ENCODE data around the gene TBC1D2.
"Not testable (repeated sequence)": the region's sequence is repeated elsewhere in the genome, so short reads cannot be mapped to it uniquely, and the experiment has no call there.

TBC1D2 gene

DNA sequence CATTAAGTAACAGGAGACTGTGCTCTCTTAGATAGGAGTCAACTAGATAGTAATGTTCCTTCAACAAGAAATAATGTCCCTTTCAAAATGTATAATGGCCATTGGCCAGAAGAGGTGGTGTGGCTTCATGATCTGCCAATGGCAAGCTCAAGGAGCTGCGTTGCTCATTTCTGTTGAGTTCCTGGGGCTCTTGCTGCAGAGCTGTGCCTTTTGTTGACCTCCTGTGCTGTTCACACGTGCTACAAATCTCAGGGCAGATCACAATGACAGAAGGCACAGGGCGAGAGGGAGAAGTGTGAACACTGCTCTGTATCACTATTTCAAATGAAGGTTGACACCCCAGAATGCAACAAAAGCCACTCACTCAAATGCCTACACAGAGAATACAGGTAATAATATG, 16.0 kb upstream of the TBC1D2 start:
- no peak for DNase-seq

- DNase-seq, result not testable (repeated sequence)
Observed at GRCh38 chr9:98270284-98270683, 14.8 kb upstream of the TBC1D2 start.

GRCh38 chr9:98269652-98270051, 14.2 kb upstream of the TBC1D2 start:
- not testable (repeated sequence) for DNase-seq

GRCh38 chr9:98267556-98267955, 12.1 kb upstream of the TBC1D2 start:
- DNase-seq, result not testable (repeated sequence)

GRCh38 chr9:98264516-98264915, 9.1 kb upstream of the TBC1D2 start:
- DNase-seq, result no peak

GRCh38 chr9:98263482-98264357, 8.3 kb upstream of the TBC1D2 start:
- peak; percentile 38 for DNase-seq

GRCh38 chr9:98263080-98263479, 7.6 kb upstream of the TBC1D2 start:
- no peak for DNase-seq

GRCh38 chr9:98262056-98262455, 6.6 kb upstream of the TBC1D2 start:
- DNase-seq, result no peak

DNA sequence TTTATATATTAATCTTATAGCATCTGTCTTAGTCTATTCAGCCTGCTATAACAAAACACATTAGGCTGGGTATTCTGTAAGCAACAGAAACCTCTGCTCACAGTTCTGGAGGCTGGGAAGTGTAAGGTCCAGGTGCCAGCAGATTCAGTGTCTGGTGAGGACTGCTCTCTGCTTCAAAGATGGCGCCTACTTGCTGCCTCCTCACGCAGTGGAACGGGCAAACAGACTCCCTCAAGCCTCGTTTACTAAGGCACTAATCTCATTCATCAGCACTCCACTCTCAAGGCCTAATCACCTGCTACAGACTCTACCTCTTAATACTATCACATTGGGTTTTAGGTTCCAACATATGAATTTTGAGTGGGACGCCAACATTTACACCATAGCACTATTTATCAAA, 5.2 kb upstream of the TBC1D2 start:
- DNase-seq, result no peak

GRCh38 chr9:98259791-98260190, 4.3 kb upstream of the TBC1D2 start:
- DNase-seq, result no peak

DNA sequence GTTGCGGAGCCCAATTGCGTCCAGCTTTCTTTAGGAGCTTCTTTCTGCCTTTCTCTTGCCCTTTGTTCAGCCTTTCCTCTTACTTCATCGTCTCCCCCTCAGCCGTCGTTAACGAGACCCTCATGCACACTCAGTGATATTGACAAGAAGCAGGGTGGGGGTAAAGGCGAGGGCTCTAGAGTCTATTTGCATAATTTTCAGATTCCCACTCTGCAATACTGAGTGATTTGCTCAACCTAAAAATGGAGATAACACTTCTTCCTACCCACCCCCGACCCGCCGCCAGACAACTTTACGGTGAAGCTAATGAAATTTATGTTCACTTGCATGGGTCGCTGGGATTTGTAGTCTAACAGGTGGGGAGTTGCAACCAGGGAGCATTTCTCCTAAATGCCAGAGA, 1.3 kb upstream of the TBC1D2 start:
- DNase-seq, result no peak

DNA sequence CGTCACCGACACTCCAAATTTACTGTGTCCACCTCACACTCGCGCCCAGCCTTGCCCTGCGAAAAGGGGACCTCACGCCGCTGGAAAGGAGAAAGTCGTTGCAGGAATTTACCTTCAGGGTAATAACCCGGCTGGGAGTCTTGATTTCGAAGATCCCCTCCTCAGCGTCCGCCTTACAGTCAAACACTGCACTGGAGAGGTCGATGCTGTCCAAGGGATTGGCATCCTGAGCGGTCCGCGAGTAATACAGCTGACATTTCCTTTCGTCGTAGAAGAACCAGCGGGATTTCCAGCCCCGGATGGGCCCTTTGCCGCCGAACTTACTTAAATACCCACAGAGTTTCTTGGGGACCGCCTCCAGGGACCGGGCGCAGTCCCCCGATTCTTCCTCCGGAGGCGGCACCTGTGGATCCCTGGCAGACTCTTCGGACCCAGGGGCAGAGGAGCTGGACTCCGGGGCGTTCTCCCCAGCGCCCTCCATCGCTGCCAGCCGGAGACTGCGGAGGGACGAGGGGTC, 330 bp downstream of the TBC1D2 start:
- peak; percentile 19 for DNase-seq

GRCh38 chr9:98254228-98255060, 1.0 kb downstream of the TBC1D2 start:
- no peak for DNase-seq

DNA sequence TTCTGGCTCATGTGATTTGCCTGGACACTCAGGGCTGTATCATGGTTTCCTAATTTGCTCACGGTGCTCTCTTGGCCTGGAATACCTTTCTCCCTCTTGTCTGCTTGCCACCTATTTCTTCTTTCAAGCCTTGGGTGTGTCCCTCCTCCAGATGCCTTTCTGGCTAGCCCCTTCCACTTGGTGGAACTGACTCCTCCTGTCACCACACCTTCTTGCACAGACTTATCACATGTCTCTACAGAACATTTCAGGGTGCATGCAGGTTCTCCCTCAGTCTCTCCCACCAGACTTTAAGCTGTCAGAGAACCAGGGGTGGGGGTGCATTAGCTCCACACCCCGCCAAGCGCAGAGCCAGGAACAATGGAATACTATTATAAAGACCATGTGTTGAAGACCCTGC, 1.9 kb downstream of the TBC1D2 start:
- no peak for DNase-seq

DNA sequence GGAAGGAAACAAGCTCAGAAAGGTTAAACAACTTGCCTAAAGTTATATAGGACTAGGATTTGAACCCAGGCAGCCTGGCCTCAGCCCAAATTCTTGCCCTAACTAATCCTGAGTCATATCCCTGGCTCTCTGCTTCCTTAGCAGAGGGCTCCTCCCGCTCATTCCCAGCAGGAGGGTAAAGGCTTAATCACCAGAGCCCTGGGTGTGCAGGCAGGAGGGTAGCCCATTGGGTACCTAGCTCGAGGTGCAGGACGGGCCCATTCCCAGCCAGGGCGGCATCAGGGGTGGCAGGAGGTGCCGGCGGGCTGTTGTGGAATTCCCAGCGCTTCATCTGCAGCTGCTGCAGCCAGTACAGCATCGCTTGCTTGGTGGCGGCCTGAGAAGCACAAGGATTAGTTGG, 3.9 kb downstream of the TBC1D2 start:
- DNase-seq, result no peak

GRCh38 chr9:98249771-98250170, 5.7 kb downstream of the TBC1D2 start:
- no peak for DNase-seq

DNA sequence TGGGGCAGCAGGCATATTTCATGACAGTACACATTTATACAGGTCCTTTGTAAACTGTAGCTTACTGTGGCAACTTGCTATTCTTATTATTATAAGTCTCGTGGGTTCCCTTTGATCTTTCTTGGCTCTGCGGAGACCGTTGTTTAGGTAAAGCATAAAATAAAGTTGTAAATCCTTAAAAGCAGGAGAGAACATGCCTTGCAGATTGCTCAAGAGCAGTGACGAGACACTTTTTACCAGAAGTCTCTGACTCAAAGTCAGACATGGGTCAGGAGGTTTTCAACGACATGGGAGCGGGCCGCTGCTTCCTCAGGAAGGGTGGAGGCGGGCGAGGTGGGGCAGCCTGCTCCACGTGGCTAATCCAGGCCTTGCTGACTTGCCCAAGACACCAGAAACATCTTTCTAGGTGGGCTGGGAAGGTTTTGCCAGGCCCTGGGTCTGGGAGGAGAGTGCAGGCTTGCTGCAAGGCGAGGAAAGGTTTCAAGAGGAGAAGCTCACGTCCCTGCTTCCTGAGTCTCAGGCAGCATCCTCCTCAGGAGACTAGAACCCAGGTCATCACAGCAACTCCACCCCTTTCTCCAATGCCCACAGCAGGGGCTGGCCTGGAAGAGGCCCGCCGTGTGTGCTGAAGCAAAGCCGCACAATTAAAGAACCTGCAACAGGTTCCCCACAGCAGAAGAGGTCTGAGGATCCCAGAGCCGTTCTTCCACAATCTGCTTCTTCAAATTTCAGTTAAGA, 6.5 kb downstream of the TBC1D2 start:
- DNase-seq, result no peak

GRCh38 chr9:98247831-98248657, 7.4 kb downstream of the TBC1D2 start:
- no peak for DNase-seq

GRCh38 chr9:98242426-98242825, 13.0 kb downstream of the TBC1D2 start:
- DNase-seq, result no peak

DNA sequence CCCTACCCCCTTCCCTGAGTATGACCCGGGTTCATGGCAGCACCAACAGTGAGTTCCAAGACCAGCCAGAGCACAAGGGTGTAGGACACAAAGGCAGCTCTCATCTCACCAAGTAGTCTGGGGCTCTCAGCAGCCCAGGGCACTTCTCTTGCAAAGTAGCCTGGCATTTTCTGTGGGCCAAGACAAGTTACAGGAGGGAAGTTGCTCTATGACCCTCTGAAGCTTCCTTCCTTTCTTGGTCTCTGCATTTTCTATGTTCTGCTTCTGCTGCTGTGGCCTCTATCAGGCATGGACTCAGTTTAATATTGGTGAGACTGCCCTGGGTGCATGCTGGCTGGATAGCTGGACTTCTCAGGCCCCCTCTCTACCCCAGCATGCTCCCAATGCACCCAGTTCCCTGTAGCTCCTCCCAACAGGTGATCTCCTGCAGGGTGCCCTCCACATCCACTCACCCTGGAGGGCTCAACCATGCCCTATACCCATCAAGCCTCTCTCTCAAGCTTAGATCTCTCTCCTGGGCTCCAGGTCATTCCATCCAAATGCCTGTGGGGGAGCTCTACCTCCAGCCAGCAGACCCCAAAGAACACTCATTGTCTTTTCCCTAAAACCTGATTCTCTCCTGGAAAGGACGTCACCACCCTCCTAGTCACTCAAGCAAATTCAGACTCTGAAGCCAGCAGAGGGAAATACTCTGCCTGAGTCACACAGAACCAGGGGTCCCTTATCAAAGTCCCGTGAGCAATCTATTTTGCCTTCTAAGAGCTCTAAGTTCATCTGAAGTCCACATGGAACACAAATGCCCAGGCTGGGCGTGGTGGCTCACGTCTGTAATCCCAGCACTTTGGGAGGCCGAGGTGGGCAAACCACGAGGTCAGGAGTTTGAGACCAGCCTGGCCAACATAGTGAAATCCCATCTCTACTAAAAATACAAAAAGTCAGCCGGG, 13.8 kb downstream of the TBC1D2 start:
- DNase-seq, result no peak

DNA sequence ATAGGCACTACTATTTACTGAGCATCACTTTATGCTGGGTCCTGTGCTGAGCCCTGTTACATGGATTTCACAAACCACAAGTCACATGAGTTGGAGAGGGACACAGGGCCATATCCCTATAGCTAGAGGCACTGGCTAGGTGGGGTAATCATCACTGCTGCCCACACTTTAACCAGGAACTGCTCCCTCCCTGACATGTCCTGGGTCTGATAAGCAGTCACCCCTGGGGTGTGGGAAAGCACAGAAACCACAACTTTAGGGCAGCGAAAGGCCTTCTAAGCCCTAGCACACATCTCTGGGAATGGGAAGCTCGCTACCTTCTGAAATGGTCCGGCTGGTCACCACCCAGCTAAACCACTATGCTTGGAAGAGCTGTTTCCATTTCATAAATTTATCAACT, 15.0 kb downstream of the TBC1D2 start:
- DNase-seq, result no peak

Measured in NCI-H2227 treated with DMSO at 0.1 percent for 48 hours (cell line).